GM12891 (cell line): ENCODE results near the gene PHF21A.

ENCODE experiments used
- DNase-seq: peaks from one replicate; pipeline ENCODE4 v3.0.0; 2011; ENCODE audit warnings: low spot score; ENCODE audit not compliant: insufficient read length
- FAIRE-seq: peaks from 2 replicates; lab custom pipeline; 2011; peaks lifted over from hg19 to GRCh38; lab: Jason Lieb, UNC
- PAX5 ChIP-seq: IDR thresholded peaks from 2 replicates; pipeline ENCODE4 v1.6.1; 2011; ENCODE audit warnings: low read length, moderate library complexity, mild to moderate bottlenecking; ENCODE audit not compliant: insufficient read depth, severe bottlenecking
- POLR2A ChIP-seq: IDR thresholded peaks from 2 replicates; pipeline ENCODE4 v1.6.1; 2011; ENCODE audit warnings: low read depth, low read length, control low read depth
- POLR2AphosphoS5 ChIP-seq: IDR thresholded peaks from 2 replicates; pipeline ENCODE4 v1.6.1; 2011; ENCODE audit warnings: low read depth, low read length, control low read depth
- POU2F2 ChIP-seq: IDR thresholded peaks from 2 replicates; pipeline ENCODE4 v1.6.1; 2011; ENCODE audit warnings: low read depth, mild to moderate bottlenecking, control low read depth, low read length, moderate library complexity
- SPI1 ChIP-seq: IDR thresholded peaks from 2 replicates; pipeline ENCODE4 v1.6.1; 2011; ENCODE audit warnings: low read depth, low read length, control low read depth
- TAF1 ChIP-seq: IDR thresholded peaks from 2 replicates; pipeline ENCODE4 v1.6.1; 2011; ENCODE audit warnings: low read depth, low read length, control low read depth

The PHF21A gene

DNA sequence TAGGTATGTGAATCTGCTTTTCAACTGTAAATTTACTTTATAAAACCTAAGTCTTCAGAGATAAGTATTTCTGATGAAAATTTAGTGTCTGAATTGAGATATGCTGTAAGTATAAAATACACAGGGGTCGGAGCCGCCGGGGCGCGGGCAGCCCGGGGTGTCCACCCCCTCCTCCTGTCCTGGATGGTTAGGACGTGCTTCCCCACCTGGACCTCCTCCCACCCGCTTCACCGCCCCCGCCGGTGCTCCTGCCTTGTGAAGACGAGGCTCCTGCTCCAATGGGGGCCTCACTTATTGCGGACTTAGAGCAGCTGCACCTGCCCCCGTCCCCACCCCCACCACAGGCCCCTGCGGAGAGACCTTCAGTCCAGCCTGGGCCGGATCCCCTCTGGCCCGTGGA, 21.3 kb upstream of the PHF21A start:
- no peak for FAIRE-seq
- no peak for DNase-seq
- TF ChIP-seq PAX5 (no peak), POU2F2 (no peak), TAF1 (no peak), POLR2A (no peak), POLR2AphosphoS5 (no peak), SPI1 (no peak)

DNA sequence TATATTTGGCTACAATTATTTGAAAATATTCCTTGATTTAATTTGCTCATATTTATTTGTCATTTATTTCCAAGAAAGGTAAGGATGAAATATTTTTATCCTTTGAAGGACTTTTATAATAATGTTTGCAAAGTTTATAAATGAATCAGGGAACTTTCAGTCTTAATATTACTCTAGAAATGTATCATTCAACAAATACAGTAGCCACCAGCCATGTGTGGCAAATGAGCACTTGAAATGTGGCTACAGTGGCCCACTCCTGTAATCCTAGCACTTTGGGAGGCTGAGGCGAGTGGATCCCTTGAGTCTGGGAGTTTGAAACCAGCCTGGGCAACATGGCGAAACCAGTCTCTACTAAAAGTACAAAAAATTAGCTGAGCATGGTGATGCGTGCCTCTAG, 20.3 kb upstream of the PHF21A start:
- TF ChIP-seq PAX5 (no peak), POU2F2 (no peak), POLR2AphosphoS5 (no peak), SPI1 (no peak), POLR2A (no peak), TAF1 (no peak)
- DNase-seq (no peak), FAIRE-seq (no peak)

DNA sequence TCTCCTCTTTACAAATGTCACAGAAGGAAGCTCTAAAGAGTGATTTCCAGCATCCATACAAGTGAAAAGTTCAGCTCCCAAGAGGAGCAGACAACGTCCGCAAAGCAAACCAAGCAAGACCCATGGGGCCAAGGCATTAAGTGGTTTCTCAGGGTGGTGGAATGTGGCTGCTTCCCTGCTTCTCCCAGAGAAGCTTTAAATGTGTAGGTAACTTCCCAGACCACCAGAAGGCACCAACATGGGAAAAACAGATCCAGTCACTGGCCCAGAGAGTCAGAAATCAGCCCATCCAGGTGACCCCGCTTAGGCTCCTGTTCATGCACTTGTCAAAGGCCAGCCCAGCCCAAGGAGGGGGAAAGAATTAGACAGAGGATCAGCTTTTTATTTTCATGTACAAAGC, 13.3 kb upstream of the PHF21A start:
- no peak for DNase-seq
- FAIRE-seq: no peak
- TF ChIP-seq POLR2A (no peak), POU2F2 (no peak), TAF1 (no peak), SPI1 (no peak), PAX5 (no peak)

DNA sequence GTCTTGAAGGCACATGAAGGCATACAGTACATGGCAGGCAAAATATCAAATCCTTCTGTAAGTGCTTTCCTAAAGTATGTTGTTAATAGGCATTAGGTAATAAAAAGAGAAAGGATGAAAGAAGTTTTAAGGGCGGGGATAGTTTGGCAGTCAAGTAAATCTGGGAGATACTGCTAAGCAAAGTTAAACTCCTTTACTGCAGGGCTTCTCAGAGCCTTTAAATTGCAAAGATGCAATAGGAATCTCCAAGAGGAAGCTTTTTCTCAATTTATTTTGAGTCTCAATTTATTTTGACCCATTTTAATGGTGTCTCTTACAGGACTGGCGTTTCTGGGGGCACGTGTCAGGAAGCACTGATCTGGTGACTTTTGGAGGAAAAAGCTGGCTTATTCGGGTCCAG, 12.8 kb upstream of the PHF21A start:
- FAIRE-seq (no peak), DNase-seq (no peak)
- no peak for TF ChIP-seq SPI1
- no peak for TF ChIP-seq POLR2A
- no peak for TF ChIP-seq PAX5
- TF ChIP-seq POLR2AphosphoS5: no peak
- TF ChIP-seq POU2F2: no peak
- no peak for TF ChIP-seq TAF1

DNA sequence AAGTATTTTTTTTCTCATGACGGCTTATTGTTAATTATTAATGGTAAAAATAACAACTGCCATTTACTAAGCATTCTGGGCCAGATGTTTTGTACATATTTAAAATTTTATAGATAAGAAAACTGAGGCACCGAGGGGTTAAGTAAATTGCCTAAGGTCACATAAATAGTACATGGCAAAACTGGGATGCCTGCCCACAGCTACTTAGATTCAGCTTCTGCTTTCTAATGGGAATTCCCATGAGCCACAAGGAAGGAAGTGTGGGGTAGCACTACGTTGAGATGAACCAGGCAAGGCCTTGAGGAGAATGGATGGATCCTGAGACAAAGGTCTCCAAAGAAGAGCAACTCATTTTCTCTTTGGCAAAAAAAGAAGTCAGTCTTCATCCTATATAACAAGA, 11.9 kb upstream of the PHF21A start:
- no peak for FAIRE-seq
- DNase-seq: no peak
- TF ChIP-seq POU2F2 (no peak), TAF1 (no peak), SPI1 (no peak), POLR2A (no peak), POLR2AphosphoS5 (no peak), PAX5 (no peak)

DNA sequence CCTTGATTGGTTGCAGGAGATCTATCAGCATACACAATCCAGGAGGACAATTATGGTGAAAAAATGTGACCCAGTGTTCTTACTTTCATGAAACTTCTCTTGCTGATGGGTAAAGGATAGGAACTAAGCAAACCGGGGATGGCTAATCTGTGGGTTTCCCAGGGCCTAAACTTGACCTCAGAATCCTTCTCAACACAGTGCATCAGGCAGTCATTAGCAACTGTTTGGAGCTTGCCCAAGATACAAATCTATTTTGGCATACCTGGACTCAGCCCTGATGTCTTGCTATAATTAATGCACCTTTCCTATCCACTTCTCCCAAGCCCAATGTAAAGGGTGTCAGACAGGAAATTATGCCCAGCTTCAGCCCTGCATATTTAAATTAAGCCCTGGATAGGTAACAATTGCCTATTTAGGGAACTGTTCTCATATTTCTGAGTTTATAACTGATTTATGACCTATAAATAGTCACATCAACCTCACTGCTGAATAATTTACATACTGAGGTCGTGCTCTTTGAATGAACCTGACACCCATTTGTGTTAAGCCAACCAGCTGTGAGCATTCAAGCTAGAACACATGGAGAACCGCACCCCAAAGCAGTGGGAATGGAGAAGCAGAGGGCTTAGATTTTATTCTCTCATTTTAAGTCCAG, 9.2 kb upstream of the PHF21A start:
- DNase-seq: no peak
- TF ChIP-seq SPI1: no peak
- TF ChIP-seq POLR2A: no peak
- TF ChIP-seq POU2F2: no peak
- no peak for TF ChIP-seq PAX5
- TF ChIP-seq POLR2AphosphoS5: no peak
- TF ChIP-seq TAF1: no peak
- no peak for FAIRE-seq

DNA sequence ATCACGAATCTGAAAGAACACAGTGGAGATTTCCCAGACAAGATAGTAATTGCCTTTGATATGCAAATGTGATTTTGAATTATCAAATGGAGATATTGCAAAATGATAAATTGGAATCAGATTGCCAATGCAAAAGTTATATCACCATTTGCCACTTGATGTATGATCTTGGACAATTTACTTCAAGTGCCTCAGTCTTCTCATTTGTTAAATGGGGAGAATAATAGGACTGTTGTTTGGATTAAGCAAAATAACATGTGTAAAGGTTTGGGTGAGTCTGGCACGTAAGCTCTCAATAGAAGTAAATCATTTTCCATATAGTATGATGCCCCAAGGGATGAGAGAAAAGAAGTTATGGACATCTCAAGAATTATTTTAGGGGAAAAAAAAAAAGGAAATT, 7.9 kb upstream of the PHF21A start:
- TF ChIP-seq POU2F2 (no peak), TAF1 (no peak)
- DNase-seq: no peak
- FAIRE-seq: no peak

DNA sequence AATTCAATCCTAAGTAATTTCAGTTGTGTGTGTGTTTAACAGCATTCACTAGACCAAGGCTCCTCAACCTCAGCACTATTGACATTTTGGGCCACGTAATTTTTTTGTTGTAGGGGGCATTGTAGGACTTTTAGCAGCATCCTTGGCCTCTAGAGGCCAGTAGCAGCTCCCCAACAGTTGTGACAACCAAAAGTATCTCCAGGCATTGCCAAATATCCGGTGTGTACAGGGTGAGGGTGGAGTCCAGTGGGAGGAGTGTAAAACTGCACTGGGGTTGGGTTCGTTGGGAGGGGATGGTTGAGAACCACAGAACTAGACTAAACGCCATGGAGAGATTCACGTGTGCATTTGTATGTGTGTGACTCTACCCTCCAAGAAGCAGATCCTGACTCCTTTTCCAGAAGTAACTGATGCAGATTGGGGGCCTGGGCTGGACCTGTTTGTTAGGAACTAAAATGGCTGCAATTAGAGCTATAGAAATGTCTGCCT, 5.9 kb upstream of the PHF21A start:
- peak; percentile 78 for FAIRE-seq
- peak; percentile 50 for DNase-seq

DNA sequence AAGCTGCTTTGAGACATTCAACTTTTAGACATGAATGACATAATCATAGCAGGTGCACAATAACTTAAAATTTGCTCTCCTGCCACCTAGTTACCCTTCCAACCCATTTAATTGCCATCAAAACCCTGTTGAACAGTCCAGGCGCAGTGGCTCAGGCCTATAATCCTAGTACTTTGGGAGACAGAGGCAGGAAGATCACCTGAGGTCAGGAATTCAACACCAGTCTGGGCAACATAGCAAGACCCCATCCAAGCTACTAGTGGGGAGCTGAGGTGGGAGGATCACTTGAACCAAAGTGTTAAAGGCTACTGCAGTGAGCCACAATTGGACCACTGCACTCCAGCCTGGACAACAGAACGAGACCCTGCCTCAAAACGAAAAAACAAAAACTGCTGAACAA, 4.0 kb upstream of the PHF21A start:
- TF ChIP-seq POU2F2: no peak
- TF ChIP-seq POLR2AphosphoS5: no peak
- no peak for TF ChIP-seq TAF1
- TF ChIP-seq SPI1: no peak
- no peak for TF ChIP-seq PAX5
- TF ChIP-seq POLR2A: no peak
- DNase-seq: no peak
- no peak for FAIRE-seq

More for the DNA sequence above, 5.9 kb upstream of the PHF21A start:
- TF ChIP-seq POU2F2 (no peak), POLR2A (no peak), TAF1 (no peak), SPI1 (no peak), PAX5 (no peak), POLR2AphosphoS5 (no peak)

DNA sequence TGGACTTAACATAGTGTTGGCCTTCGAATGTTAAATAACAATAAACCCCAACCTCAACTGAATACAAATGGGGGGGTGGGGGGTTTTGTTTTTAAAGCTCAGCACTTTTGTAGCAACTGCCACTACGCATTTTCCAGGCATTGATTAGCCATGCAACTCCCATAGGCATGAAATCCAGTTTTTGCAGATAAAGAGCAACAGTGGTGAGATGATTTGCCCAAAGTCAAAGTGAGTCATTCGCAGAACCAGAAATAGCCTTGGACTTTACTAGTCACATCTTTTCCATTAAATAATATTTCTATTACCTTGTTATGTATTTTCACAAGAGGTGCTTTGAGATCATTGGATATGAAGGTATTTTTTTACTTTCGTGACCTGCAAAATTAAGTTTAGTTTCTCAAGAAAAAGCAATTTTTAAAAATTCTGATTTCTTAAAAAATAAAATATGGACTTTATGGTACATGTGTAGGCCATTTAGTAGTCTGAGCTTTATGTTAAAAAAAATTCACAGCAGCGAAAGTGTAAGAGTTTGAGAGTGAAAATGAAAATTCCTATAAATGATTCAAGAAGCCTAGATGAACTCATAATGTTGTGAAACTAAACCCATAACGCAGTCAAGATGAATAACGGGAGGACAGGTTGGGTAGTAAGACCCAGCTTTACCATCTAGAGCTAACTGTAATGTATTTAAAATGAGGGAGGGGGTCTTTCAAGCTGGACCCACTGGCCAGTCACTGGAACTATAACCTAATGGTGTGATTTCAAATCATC, 1.9 kb upstream of the PHF21A start:
- FAIRE-seq (peak; percentile 33), DNase-seq (no peak)
- no peak for TF ChIP-seq POLR2AphosphoS5
